ENCODE data around the gene MORC1. TPM values are rescaled to one million over a fixed set of nuclear protein-coding genes. Genes with fewer than 3 reads are reported as not detected.
"Not testable (repeated sequence)": the region's sequence is repeated elsewhere in the genome, so short reads cannot be mapped to it uniquely, and the experiment has no call there.

Gene MORC1, protein sequence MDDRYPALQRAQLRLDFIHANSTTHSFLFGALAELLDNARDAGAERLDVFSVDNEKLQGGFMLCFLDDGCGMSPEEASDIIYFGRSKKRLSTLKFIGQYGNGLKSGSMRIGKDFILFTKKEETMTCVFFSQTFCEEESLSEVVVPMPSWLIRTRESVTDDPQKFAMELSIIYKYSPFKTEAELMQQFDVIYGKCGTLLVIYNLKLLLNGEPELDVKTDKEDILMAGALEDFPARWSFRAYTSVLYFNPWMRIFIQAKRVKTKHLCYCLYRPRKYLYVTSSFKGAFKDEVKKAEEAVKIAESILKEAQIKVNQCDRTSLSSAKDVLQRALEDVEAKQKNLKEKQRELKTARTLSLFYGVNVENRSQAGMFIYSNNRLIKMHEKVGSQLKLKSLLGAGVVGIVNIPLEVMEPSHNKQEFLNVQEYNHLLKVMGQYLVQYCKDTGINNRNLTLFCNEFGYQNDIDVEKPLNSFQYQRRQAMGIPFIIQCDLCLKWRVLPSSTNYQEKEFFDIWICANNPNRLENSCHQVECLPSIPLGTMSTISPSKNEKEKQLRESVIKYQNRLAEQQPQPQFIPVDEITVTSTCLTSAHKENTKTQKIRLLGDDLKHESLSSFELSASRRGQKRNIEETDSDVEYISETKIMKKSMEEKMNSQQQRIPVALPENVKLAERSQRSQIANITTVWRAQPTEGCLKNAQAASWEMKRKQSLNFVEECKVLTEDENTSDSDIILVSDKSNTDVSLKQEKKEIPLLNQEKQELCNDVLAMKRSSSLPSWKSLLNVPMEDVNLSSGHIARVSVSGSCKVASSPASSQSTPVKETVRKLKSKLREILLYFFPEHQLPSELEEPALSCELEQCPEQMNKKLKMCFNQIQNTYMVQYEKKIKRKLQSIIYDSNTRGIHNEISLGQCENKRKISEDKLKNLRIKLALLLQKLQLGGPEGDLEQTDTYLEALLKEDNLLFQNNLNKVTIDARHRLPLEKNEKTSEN
- total RNA-seq = under 0.01 TPM

- DNase-seq (ENCODE audit: low spot score in 2 of 2) (no peak), FAIRE-seq (no peak)
These were observed at the start of gene MORC1 for GRCh38 chr3:109117939-109118338. Gene MORC1 (minus strand): TSS chr3:109118134. CDS start chr3:109118059, 75 bp downstream.

DNA sequence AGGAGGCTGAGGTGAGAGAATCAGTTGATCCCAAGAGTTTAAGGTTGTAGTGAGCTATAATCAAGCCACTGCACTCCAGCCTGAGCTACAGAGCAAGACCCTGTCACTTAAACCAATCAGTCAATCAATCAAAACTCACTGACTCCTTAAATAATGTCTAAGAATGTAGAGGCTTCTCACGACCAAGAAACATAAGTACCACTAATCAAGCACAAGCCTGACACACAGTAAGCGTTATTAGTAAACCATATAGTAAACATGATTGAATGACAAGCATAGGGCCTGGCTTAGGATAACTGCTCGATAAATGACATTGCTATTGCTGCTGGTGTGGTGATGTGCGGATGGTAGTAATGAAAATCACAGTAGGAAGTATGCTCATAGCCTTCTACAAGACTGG is 48.0 kb upstream of the MORC1 start:
- DNase-seq (ENCODE audit: low spot score in 2 of 2) = no peak
- no peak for FAIRE-seq

GRCh38 chr3:109161487-109162123 is 43.7 kb upstream of the MORC1 start:
- no peak for DNase-seq (ENCODE audit: low spot score in 2 of 2)
- no peak for FAIRE-seq

- FAIRE-seq (no peak), DNase-seq (ENCODE audit: low spot score in 2 of 2) (no peak)
These were observed 37.9 kb upstream of the MORC1 start for GRCh38 chr3:109155828-109156227.

DNA sequence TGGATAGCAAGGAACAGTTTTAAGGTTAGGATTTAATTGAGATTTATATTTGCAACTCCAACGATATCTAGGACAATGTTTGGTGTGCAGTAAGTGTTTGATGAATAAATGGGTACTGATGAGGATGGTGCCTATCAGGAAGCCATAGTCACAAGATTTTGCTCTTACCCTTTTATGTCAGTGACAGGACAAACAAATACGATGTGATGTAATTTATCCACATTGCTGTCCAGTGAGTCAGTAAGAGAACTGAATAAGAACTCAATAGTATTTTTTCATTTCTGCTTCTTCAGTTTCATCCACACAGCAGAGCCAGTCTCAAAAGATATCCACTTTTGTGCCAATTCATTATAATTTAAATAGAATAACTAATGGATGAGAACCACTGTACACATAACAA is 37.0 kb upstream of the MORC1 start:
- FAIRE-seq = no peak
- no peak for DNase-seq (ENCODE audit: low spot score in 2 of 2)

DNA sequence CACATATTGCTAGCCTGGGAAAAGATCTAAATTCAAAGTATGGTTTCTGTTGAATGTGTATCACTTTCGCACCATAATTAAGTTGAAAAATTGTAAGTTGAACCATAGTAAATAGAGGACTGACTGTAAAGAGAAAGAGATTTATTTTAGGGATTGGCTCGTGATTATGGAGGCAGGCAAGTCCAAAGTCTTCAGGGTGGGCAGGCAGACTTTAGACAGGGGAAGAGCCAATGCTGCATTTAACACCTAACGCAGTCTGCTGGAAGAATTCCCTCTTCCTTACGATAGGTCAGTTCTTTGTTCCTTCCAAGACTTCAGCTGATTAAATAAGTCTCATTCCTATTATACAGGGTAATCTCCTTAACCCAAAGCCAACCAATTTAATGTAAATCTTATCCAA is 34.4 kb upstream of the MORC1 start:
- no peak for FAIRE-seq
- DNase-seq (ENCODE audit: low spot score in 2 of 2) = no peak

DNA sequence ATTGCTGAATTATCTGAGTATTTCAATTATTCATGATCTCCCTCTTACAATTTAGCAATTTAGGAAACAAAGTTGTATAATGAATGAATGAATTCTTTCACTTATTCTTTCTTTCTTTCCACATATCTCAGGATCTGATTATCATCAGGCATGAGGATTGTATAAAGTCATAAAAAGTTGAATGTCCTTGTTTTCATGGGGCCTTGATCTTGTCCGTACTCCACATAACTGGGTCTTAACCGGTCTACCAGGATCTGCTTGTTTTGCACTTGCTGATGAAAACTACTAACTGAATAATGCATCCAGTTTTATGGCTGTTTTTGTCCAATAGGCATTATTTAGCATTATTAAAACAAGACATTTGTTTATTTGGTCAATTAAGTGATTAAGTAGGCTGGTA is 31.1 kb upstream of the MORC1 start:
- FAIRE-seq (no peak), DNase-seq (ENCODE audit: low spot score in 2 of 2) (no peak)

DNA sequence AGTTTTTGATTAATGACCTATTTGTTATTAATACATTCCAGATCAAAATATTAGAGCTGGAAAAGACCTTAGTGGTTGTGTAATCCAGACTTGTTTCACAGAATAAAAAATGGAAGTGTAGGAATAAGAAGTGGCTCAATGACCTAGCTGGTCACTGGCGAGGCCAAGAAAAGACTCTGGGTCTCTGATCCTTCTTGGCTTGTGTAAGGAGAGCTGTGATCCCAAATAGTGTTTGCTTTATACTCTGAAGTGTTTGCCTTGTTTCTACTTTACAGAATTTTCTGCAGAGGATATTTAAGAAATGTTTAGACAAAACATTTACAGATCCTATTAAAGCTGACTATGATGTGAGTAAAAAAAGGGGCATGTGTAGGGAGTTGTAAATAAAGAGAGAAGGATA is 25.7 kb upstream of the MORC1 start:
- FAIRE-seq (no peak), DNase-seq (ENCODE audit: low spot score in 2 of 2) (no peak)

- no peak for DNase-seq (ENCODE audit: low spot score in 2 of 2)
- FAIRE-seq = no peak
These were observed 22.4 kb upstream of the MORC1 start for GRCh38 chr3:109140318-109140717.

DNA sequence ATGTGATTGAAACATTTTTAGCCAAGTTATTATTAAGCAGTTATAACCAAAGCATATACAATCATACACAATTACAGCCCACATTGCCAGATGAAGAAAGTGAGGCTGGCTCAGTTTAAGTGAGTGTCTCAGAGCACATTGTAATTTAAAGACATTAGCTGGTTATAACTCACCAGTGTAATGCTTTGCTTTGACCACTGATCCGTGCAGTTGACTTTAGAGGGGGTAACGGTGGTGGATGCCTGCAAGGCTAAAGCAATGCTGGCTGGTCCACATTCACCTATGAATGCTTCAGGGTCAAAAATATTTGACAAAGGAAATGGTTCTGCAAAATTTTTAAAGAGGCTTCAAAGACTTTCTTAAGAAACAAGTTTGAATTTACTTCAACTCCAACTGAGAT is 19.8 kb upstream of the MORC1 start:
- DNase-seq (ENCODE audit: low spot score in 2 of 2) (no peak), FAIRE-seq (no peak)

DNA sequence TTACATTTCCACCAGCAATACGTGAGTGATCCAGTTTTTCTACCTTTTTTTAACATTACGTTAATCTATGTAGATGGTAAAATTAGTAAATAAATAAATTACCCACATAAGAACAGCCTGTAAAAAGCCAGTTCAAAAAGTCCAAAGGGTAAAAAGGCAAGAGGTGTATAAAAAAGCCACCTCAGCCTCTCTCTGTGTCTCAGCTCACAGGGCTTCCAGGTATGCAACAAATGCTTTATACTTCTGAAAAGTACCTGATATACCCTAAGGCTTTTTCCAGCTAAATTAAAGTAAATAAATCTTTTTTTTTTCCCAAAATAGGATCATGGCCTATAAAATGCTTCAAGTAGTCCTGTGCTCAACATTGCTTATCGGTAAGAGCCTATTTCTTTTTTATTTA is 18.6 kb upstream of the MORC1 start, which contains the start of gene C3orf85:
TSS of gene C3orf85 (plus strand) at position 197 of the 400 bp plus-strand sequence. CDS start at position 326, 129 bp downstream.
- DNase-seq (ENCODE audit: low spot score in 2 of 2) = no peak
- no peak for FAIRE-seq

DNA sequence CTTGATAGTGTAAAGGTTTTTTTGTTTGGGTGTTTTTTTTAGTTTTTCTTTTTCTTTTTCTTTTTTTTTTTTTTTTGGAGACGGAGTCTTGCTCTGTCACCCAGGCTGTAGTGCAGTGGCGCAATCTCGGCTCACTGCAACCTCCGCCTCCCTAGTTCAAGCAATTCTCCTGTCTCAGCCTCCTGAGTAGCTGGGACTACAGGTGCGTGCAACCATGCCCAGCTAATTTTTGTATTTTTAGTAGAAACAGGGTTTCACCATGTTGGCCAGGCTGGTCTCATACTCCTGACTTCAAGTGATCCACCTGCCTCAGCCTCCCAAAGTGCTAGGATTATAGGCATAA is 15.5 kb upstream of the MORC1 start:
- not testable (repeated sequence) for FAIRE-seq; DNase-seq (ENCODE audit: low spot score in 2 of 2)

DNA sequence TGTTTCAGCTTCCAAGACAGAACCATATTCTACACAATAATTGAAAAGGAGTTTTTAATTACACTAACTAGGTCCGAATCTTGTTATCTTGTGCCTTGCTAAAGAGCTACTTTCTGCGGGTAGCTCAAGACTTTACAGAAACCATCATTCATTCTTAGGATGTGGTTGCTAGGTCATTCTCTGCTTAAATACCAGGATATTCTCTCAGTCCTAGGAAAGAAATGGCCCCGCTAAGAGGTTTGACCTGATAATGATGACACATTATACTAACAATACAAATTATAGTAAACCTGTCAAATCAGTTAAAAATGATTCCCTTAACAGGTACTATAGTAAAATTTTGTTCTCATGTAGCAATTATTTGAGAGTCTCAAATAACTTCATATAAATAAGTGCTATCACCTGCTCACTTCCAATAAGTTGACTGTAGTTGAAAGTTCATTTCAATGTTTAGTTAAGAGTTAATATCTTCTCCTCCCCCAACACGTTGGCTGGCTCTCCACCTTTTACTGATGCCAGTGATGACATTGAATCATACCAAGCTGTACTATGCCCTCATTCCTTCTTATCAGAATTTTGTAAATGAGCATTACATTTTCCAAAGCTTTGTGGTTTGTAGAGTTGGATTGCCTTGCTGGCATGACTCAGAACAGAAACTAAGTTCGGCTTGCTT is 15.0 kb upstream of the MORC1 start:
- FAIRE-seq = no peak
- DNase-seq (ENCODE audit: low spot score in 2 of 2) = no peak

DNA sequence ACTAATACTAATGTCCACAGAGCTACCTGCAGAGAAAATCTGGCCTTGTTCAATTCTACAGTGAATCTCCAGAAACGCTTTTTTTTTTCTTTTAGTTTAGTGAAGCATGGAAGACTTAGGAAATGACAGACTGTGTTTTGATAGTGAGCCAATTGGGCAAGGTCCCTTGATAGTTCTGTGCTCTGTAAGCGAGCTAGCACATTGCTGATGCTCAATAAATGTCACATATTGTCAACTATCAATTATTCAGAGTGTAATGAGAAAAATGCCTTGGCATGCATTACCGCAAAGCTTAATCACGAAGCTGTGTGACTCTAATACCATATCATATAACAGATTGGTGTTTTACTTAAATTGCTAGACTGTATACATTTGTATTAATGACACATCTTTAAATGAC is 13.3 kb upstream of the MORC1 start:
- DNase-seq (ENCODE audit: low spot score in 2 of 2) (no peak), FAIRE-seq (no peak)

DNA sequence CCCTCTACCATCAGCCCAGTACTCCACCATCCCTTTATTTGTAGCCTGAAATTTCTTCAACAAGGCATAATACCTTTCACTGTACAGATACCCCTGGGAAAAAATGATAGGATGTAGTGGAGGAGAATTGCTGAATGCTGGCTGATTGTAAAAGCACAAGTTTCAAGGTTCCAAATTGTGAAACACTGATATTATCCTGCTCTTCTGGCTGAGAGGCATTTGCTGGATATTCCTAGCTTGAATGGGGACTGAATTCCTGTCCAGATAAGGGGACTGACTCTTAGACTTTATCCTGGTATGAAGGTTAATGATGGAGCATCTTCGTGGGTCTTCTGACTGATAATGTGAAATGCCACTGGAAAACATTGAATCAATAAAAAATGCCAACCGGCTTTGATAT is 9.6 kb upstream of the MORC1 start:
- DNase-seq (ENCODE audit: low spot score in 2 of 2) = no peak
- no peak for FAIRE-seq

GRCh38 chr3:109125902-109126301 is 8.0 kb upstream of the MORC1 start:
- DNase-seq (ENCODE audit: low spot score in 2 of 2) = no peak
- FAIRE-seq = no peak

GRCh38 chr3:109122690-109123089 is 4.8 kb upstream of the MORC1 start:
- DNase-seq (ENCODE audit: low spot score in 2 of 2) (no peak), FAIRE-seq (no peak)

GRCh38 chr3:109118584-109118983 is 650 bp upstream of the MORC1 start:
- no peak for FAIRE-seq

GRCh38 chr3:109116031-109116430 is 1.9 kb downstream of the MORC1 start:
- no peak for DNase-seq (ENCODE audit: low spot score in 2 of 2)
- FAIRE-seq = no peak

More at GRCh38 chr3:109118584-109118983, 650 bp upstream of the MORC1 start:
- DNase-seq (ENCODE audit: low spot score in 2 of 2) = no peak

GRCh38 chr3:109115451-109115850 is 2.5 kb downstream of the MORC1 start:
- FAIRE-seq = no peak
- no peak for DNase-seq (ENCODE audit: low spot score in 2 of 2)
